Epithelial cell of umbilical artery (primary cell): Measurements from ENCODE around the gene PKMYT1. TPM values are rescaled to one million over a fixed set of nuclear protein-coding genes. Genes with fewer than 3 reads are reported as not detected.

Experiments
- total RNA-seq: library from RNA; depleted of rRNA; stranded (reverse); fragments of >200 nt; gene quantifications from 2 replicates; pipeline ENCODE4 v1.2.3, GENCODE V29; 2014

The PKMYT1 gene
- total RNA-seq: 7.9 and 8.1 TPM in 2 replicates

DNA sequence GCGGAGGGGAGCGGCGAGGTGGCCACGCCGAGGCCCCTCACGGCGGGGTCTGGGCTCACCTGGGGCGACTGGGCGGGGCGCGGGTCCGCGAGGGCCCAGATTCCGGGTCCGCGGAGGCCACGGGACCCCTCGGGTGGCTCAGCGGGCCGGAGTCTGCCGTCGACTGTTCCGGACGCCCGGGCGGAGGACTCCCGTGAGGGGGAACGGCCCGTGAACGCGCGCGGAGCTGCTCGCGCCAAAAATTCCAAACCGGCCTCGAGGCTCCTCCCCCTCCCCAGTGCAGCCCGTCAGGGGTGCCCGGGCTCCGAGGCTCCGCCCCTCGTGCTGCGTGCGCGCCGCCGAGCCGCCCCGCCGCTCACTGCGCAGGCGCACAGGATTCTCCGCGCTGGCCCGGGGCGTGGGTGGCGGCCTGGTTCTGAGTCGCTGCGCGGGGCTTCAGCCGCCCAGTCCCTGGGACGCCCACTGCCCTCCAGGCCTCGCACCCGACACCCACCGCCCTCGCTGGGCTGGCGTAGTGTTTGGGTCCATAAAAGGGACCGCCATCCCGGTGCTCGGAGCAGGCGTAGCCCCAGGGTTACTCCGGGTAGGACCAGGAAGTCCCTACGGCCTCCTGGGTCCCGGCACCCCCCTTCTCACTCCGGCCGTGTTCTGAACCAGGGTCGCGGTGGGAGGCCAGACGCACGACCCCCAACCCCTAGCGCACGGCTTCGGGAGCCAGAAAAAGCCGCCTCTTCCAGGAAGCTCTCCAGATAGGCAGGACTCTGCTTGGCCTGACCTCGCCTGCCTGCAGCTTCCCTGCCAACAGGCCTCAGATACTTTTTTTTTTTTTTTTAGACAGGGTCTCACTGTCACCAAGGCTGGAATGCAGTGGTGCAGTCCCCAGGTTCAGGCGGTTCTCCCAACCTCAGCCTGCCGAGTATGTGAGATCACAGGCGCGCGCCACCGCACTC lies at the start of gene PKMYT1:
PKMYT1 (minus strand) TSS at position 220 of the 950 bp plus-strand sequence. CDS start 789 bp downstream, outside the sequence.

DNA sequence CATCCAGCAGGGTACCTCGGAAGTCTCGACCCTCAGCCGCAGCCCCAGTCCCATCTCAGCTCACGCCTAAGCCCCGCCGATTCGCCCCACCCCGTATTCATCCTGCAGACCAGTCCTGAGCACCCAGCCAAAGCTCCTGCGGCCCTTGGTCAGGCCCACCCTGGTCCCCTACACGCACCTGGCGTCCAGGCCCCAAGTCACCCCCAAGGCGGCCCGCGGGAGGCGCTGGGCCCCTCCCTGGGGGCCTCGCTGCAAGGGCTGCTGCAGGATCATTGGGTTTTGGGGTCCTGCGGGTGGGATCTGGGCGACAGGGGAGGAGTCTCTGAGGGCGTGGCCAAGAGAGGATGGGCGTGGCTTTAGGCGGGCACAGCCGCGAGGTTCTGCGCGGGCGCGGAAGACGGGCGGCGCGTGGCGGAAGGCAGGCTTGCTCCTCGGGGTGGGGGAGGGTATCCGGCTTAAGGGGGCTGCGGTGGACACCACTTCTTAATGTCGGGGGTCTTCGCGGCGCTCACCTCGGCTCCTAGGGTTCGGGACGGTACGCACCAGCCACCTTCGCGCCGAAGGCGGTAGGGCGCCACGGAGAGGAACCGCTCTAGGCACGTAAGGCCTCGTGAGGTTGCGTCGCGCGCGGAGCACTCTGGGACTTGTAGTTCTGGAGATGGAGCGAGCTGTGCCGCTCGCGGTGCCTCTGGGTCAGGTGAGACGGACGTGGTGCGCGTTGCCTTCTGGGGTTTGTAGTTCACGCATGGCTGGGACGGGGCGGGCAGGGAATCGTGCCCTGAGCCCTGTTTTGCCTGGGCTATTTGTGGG lies 43.6 kb upstream of the PKMYT1 start, which contains the start of the genes HCFC1R1 and THOC6:
HCFC1R1 (minus strand) TSS at position 274 of the 810 bp plus-strand sequence; CDS start at position 273, 1 bp downstream.
THOC6 (plus strand) TSS at position 367 of the 810 bp plus-strand sequence; CDS start at position 659, 292 bp downstream.

DNA sequence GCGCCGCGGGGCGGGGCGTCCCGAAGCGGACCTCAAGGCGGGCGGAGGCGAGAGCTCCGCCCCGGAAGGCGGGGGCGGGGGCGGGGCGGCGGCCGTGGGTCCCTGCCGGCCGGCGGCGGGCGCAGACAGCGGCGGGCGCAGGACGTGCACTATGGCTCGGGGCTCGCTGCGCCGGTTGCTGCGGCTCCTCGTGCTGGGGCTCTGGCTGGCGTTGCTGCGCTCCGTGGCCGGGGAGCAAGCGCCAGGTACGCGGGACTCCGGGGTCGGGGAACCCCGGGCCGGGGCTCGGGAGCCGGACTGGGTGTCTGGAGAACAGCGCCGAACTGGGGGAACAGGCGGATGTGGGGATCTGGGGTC lies 40.0 kb upstream of the PKMYT1 start, which contains the start of gene TNFRSF12A:
TNFRSF12A (plus strand) TSS at position 122 of the 357 bp plus-strand sequence; CDS start at position 152, 30 bp downstream.

DNA sequence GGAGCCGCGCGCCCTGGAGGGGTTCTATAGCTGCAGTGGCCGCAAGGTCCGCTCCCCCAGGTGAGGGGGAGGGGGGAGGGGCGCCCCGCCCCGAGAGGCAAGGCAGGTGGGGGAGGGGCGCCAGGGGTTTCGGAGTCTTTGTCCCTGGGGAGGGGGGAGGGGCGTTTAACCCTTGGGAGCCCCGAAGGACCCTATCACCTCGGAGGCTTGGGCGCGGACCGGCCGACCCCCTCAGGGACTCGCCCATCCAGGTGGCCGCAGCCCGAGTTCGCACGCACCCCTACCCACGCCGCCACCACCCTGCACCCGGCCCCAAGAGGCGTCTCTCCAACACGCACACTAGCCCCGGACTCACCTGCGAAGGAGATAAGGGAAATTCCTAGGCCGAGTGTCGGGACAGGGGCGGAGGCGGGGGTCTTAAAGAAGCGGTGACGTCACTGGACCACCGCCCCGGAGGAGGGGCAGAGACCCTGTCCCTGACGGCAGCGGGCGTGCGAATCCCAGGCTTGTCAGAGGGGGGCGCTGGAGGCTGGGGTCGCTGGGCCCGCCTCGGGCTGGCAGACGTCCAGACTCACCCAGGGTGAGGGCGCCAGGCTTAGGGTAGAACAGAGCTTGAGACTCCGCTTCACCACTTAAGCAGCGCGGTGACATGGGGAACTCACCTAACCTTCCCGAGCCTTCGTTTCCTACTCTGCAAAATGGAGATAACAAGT lies 37.7 kb upstream of the PKMYT1 start, which contains the start of gene CLDN6:
CLDN6 (minus strand) TSS at position 390 of the 713 bp plus-strand sequence. CDS start 2,162 bp downstream, outside the sequence.

DNA sequence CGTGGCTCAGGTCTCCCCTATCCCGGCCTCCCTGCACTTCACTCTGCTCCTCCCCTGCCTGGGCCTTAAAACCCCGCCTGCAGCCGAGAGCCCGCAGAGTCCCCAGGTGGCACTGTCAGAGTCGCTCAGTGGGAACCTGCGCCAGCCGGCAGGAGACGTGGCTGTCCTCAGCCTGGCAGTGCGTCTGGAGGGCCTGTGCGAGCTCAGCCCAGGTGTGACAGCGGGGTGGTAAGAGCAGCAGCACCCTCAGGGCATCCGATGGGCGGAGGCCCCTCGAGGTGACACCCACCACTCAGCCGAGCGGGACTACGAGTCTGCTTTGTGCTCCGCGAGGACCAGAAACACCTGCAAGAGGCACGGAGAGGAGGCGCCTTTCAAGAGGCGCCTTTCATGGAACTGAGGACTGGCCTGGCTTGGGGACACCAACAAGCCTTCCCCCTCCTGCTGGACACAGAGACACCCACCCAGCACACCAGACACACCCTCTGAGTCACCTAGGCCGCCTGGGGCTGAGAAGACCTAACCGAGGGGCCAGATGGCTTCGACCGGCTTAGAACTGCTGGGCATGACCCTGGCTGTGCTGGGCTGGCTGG lies 32.7 kb upstream of the PKMYT1 start, which contains the start of gene CLDN9:
CLDN9 (plus strand) TSS at position 96 of the 593 bp plus-strand sequence; CDS start at position 536, 440 bp downstream.

DNA sequence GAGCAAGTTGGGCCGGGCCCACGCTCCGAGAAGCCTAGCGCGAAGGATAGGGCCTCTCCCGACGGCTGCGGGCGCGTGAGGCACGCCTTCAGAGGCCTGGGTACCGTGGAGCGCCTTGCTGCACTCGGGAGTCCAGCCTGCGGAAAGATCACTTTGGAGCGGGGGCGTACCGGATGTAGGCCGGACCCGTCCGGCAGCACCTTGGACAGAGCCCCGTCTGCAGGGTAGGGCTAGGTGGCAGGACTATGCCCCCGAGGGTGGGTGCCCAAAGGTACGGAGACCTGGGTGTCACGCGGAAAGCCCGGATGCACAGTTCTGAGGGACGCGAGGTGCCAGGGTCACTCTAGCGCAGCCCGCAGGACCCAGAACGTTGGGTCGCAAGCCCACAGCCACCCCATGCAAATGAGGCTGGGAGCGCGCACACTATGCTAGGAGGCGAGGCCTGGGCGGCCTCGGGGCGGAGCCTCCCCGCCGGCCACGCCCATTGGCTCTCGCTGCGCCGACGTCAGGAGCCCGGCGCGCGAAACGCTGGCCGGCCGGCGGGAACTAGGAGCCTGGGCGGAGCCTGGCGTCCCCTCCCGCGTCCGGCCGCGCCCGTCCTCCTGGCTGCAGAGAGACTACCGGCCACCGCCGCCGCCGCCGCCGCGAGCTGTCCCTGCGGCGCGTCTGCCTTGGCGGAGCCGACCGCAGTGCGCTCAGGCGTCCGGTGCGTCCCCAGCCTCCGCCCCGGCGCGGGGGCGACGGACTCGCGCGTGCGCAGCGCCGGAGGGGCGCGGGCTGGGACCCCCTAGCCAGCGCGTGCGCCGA lies 11.3 kb downstream of the PKMYT1 start, which contains the start of gene PAQR4:
PAQR4 (plus strand) TSS at position 611 of the 807 bp plus-strand sequence. CDS start 327 bp downstream, outside the sequence.

DNA sequence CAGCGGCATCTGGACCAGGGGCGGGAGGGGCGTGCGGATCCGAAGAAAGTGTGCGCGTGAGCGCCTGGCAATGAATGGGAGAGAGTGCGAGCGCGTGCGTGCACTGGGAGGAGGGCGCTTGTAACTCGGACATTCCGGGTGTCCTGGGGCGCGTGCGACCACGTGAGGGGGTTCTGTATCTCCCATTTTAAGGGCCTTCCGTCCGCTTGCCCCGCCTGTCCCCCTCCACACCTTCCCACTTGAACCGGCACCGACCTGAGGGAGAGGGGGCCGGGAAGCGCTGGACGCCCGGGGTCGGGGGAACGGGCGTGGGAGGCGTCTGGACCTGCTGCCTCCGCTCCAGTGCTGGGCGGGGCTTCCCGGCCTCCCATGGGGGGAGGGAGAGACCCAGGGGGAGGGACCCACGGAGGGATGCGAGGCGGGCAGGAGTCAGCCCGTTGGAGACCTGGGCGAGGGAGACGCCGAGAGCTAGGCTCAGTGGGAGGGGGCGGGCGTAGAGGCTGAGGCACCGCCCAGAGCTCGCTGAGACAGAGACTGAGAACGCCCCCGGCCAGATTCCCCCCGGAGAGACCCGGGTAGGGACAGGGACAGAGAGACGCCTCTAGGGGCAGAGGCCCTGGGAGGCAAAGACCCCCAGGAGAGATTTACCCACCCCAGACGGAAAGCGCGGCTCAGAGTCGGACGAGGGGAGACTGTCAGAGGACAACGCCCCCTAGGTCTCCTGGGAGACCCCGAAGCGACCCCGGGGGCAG lies 16.3 kb downstream of the PKMYT1 start, which contains the start of gene KREMEN2:
KREMEN2 (plus strand) TSS at position 553 of the 752 bp plus-strand sequence. CDS start 246 bp downstream, outside the sequence.

Other genes starting within 250 kb of the PKMYT1 start
- 31.9 and 36.7 TPM in 2 replicates for gene SRRM2, start 227.8 kb downstream of the PKMYT1 start, total RNA-seq
- 394 and 1,158 TPM in 2 replicates for gene ELOB, start 203.2 kb downstream of the PKMYT1 start, total RNA-seq
- not detected in 2 replicates for gene PRSS33, start 192.9 kb downstream of the PKMYT1 start, total RNA-seq
- not detected in 2 replicates for gene PRSS41, start 182.0 kb downstream of the PKMYT1 start, total RNA-seq
- gene PRSS21, start 163.2 kb downstream of the PKMYT1 start, total RNA-seq: 1.9 TPM in 1 of 2 replicates, not detected in the other
- 0.65 and 1.5 TPM in 2 replicates for gene ZG16B, start 150.1 kb downstream of the PKMYT1 start, total RNA-seq
- not detected in 2 replicates for gene PRSS22, start 122.3 kb downstream of the PKMYT1 start, total RNA-seq
- 70.5 and 86.8 TPM in 2 replicates for gene FLYWCH2, start 97.2 kb downstream of the PKMYT1 start, total RNA-seq
- gene FLYWCH1, start 68.5 kb downstream of the PKMYT1 start, total RNA-seq: 31.3 and 33.1 TPM in 2 replicates
- not detected in 2 replicates for gene KREMEN2, start 16.2 kb downstream of the PKMYT1 start, total RNA-seq
- gene PAQR4, start 11.1 kb downstream of the PKMYT1 start, total RNA-seq: 9.1 and 15.3 TPM in 2 replicates
- not detected in 2 replicates for gene CLDN9, start 32.5 kb upstream of the PKMYT1 start, total RNA-seq
- not detected in 2 replicates for gene CLDN6, start 37.7 kb upstream of the PKMYT1 start, total RNA-seq
- 244 and 303 TPM in 2 replicates for gene TNFRSF12A, start 39.9 kb upstream of the PKMYT1 start, total RNA-seq
- 2.9 and 7.0 TPM in 2 replicates for gene HCFC1R1, start 43.5 kb upstream of the PKMYT1 start, total RNA-seq
- gene THOC6, start 43.6 kb upstream of the PKMYT1 start, total RNA-seq: 25.3 and 36.8 TPM in 2 replicates
- gene BICDL2, start 56.5 kb upstream of the PKMYT1 start, total RNA-seq: not detected in 2 replicates
- under 0.01 TPM in 1 of 2 replicates, not detected in the other for gene MMP25, start 66.1 kb upstream of the PKMYT1 start, total RNA-seq
- 41.9 and 78.6 TPM in 2 replicates for gene IL32, start 85.2 kb upstream of the PKMYT1 start, total RNA-seq
- gene ZSCAN10, start 118.8 kb upstream of the PKMYT1 start, total RNA-seq: not detected in 2 replicates
- 20.1 and 29.9 TPM in 2 replicates for gene ZNF205, start 132.1 kb upstream of the PKMYT1 start, total RNA-seq
- 3.5 and 4.5 TPM in 2 replicates for gene ZNF213, start 154.6 kb upstream of the PKMYT1 start, total RNA-seq
- not detected in 2 replicates for gene OR1F1, start 207.8 kb upstream of the PKMYT1 start, total RNA-seq